Neural cell (in vitro differentiated cells): ENCODE data around the gene HHATL. TPM values are rescaled to one million over a fixed set of nuclear protein-coding genes. Genes with fewer than 3 reads are reported as not detected.

Source experiments
- H2AFZ ChIP-seq: fragments of 200-600, 300-800 bp; sonication (generic), shearing (Covaris generic); 2 replicates; pipeline ENCODE4 v1.6.0; 2014; ENCODE audit warnings: low read depth, mild to moderate bottlenecking, antibody characterized with exemption, low read length, moderate library complexity
- H3F3A ChIP-seq: fragments of 200-600 bp; shearing (Covaris generic); 2 replicates; pipeline ENCODE4 v1.6.1; 2016; ENCODE audit warnings: mild to moderate bottlenecking, moderate library complexity, mixed read lengths, antibody characterized with exemption, low read length; ENCODE audit not compliant: insufficient read depth, poor library complexity, severe bottlenecking
- H3K27ac ChIP-seq: fragments of 200-600, 300-800 bp; sonication (generic), shearing (Covaris generic); 2 replicates; pipeline ENCODE4 v1.5.1; 2014; ENCODE audit warnings: mild to moderate bottlenecking, low read length, moderate library complexity
- H3K27me3 ChIP-seq: fragments of 300-800, 200-600 bp; sonication (generic), shearing (Covaris generic); 2 replicates; pipeline ENCODE4 v1.6.0; 2014; ENCODE audit warnings: mild to moderate bottlenecking, low read depth, low read length, moderate library complexity; ENCODE audit not compliant: insufficient read depth
- H3K36me3 ChIP-seq: fragments of 300-800, 200-600 bp; sonication (generic), shearing (Covaris generic); 2 replicates; pipeline ENCODE4 v1.5.1; 2014; ENCODE audit warnings: mild to moderate bottlenecking, antibody characterized with exemption, low read length, moderate library complexity; ENCODE audit not compliant: insufficient read depth
- H3K4me2 ChIP-seq: fragments of 300-800, 200-600 bp; sonication (generic), shearing (Covaris generic); 2 replicates; pipeline ENCODE4 v1.6.0; 2014; ENCODE audit warnings: mild to moderate bottlenecking, low read length
- H3K4me3 ChIP-seq: fragments of 300-800, 200-600 bp; sonication (generic), shearing (Covaris generic); 2 replicates; pipeline ENCODE4 v1.5.1; 2014; ENCODE audit warnings: mild to moderate bottlenecking, low read length, moderate library complexity
- H3K79me2 ChIP-seq: fragments of 200-600 bp; shearing (Covaris generic); replicated peaks from 2 replicates; pipeline ENCODE4 v1.6.0; 2014; ENCODE audit warnings: mild to moderate bottlenecking, low read length, moderate library complexity; ENCODE audit not compliant: insufficient read depth
- H3K9ac ChIP-seq: fragments of 300-800, 200-600 bp; sonication (generic), shearing (Covaris generic); 2 replicates; pipeline ENCODE4 v1.6.1; 2016; ENCODE audit warnings: mild to moderate bottlenecking, low read length, mixed read lengths
- H3K9me2 ChIP-seq: fragments of 200-600 bp; shearing (Covaris generic); 2 replicates; pipeline ENCODE4 v1.6.1; 2016; ENCODE audit warnings: mild to moderate bottlenecking, low read length, mixed read lengths; ENCODE audit not compliant: insufficient read depth
- H3K9me3 ChIP-seq: fragments of 200-600, 300-800 bp; sonication (generic), shearing (Covaris generic); 2 replicates; pipeline ENCODE4 v1.6.1; 2016; ENCODE audit warnings: mild to moderate bottlenecking, mixed run types, low read length, moderate library complexity, mixed read lengths
- H4K20me1 ChIP-seq: fragments of 200-600 bp; shearing (Covaris generic); 2 replicates; pipeline ENCODE4 v1.6.1; 2016; ENCODE audit warnings: mild to moderate bottlenecking, mixed run types; ENCODE audit not compliant: insufficient read depth
- EP300 ChIP-seq: fragments of 450-650 bp; conservative IDR thresholded peaks from 2 replicates; pipeline ENCODE4 v1.6.1; 2014; ENCODE audit warnings: antibody characterized with exemption, mild to moderate bottlenecking, moderate library complexity; ENCODE audit not compliant: poor library complexity, severe bottlenecking
- EZH2 ChIP-seq: fragments of 200-600, 300-800 bp; shearing (Covaris generic), sonication (generic); IDR thresholded peaks from 2 replicates; pipeline ENCODE4 v1.6.1; 2014; ENCODE audit warnings: antibody characterized with exemption, low read length, borderline replicate concordance, mild to moderate bottlenecking; ENCODE audit not compliant: insufficient read depth, poor library complexity, severe bottlenecking
- MXI1 ChIP-seq: fragments of 450-650 bp; conservative IDR thresholded peaks from 2 replicates; pipeline ENCODE4 v1.6.1; 2014; ENCODE audit warnings: antibody characterized with exemption, mild to moderate bottlenecking; ENCODE audit not compliant: poor library complexity, severe bottlenecking
- POLR2AphosphoS5 ChIP-seq: IDR thresholded peaks from 2 replicates; pipeline ENCODE4 v1.6.1; 2012
- RAD21 ChIP-seq: fragments of 450-650 bp; conservative IDR thresholded peaks from 2 replicates; pipeline ENCODE4 v1.6.1; 2014; ENCODE audit warnings: antibody characterized with exemption, mild to moderate bottlenecking, moderate library complexity
- SMC3 ChIP-seq: fragments of 450-650 bp; conservative IDR thresholded peaks from 2 replicates; pipeline ENCODE4 v1.6.1; 2014; ENCODE audit warnings: antibody characterized with exemption, mild to moderate bottlenecking, moderate library complexity; ENCODE audit not compliant: poor library complexity
- TAF1 ChIP-seq: IDR thresholded peaks from 2 replicates; pipeline ENCODE4 v1.6.1; 2012; ENCODE audit warnings: low read depth
- polyA plus RNA-seq: library from polyadenylated mRNA; depleted of rRNA; stranded (reverse); fragments of >200 nt; gene quantifications from 2 replicates; pipeline ENCODE4 v1.2.3, GENCODE V29; 2014
- TF ChIP-seq, protein P1 (sequence below): IDR thresholded peaks from 2 replicates; pipeline ENCODE4 v1.6.1; 2012; ENCODE audit warnings: borderline replicate concordance
- TF ChIP-seq, protein P2 (sequence below): fragments of 450-650 bp; IDR thresholded peaks from 2 replicates; pipeline ENCODE4 v1.5.1; 2014; ENCODE audit warnings: antibody characterized with exemption, mild to moderate bottlenecking, moderate library complexity; ENCODE audit not compliant: poor library complexity, severe bottlenecking

The HHATL gene
- polyA plus RNA-seq, 1 donor from 2014 or later: not detected

DNA sequence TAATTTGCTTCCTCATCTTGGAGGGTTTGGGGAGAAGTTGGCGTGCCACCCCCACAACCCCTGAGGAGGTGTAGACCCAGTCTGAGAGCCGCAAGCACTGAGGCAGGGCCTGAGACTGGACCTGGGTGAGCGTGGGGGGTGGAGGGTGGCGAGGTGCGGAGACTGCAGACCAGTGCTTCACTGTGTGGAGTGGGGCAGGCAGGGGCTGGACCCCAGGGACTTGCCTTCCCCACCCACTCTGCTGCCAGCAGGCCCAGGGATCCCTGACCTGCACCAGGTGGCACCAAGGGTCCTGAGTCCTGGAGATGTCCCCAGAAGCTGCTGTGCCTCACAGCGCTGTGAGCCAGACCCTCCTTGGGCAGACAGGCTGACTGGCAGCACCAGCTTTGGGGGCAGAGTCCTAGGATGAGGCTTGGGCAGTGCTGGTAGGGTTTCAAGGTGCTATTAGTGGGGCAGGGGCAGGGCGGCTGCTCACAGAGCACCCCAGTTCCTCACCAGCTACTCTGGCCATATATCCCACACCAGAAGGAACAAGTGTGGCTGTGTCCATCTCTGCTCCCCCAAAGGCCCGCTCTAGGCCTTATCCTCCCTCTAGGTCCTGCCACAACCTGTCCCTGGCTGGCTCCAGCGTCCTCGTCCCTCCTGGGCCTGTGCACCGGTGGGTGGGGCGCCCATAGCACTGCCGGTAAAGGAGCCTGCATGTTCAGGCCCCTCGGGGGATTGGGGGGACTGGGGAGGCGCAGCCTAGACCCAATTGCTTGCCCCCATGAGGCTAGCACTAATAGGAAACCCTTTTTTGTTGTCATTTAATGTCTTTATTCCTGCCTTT is 37.3 kb downstream of the HHATL start:
- no peaks in the 10 kb centered on the region for H3K9me3 ChIP-seq
- H4K20me1 ChIP-seq: no peaks in the 10 kb centered on the region
- TF ChIP-seq, protein P1, sequence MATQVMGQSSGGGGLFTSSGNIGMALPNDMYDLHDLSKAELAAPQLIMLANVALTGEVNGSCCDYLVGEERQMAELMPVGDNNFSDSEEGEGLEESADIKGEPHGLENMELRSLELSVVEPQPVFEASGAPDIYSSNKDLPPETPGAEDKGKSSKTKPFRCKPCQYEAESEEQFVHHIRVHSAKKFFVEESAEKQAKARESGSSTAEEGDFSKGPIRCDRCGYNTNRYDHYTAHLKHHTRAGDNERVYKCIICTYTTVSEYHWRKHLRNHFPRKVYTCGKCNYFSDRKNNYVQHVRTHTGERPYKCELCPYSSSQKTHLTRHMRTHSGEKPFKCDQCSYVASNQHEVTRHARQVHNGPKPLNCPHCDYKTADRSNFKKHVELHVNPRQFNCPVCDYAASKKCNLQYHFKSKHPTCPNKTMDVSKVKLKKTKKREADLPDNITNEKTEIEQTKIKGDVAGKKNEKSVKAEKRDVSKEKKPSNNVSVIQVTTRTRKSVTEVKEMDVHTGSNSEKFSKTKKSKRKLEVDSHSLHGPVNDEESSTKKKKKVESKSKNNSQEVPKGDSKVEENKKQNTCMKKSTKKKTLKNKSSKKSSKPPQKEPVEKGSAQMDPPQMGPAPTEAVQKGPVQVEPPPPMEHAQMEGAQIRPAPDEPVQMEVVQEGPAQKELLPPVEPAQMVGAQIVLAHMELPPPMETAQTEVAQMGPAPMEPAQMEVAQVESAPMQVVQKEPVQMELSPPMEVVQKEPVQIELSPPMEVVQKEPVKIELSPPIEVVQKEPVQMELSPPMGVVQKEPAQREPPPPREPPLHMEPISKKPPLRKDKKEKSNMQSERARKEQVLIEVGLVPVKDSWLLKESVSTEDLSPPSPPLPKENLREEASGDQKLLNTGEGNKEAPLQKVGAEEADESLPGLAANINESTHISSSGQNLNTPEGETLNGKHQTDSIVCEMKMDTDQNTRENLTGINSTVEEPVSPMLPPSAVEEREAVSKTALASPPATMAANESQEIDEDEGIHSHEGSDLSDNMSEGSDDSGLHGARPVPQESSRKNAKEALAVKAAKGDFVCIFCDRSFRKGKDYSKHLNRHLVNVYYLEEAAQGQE: no peak
- TF ChIP-seq SMC3 (no peak), POLR2AphosphoS5 (no peak), EZH2 (no peak), EP300 (no peak)
- TF ChIP-seq, protein P2, sequence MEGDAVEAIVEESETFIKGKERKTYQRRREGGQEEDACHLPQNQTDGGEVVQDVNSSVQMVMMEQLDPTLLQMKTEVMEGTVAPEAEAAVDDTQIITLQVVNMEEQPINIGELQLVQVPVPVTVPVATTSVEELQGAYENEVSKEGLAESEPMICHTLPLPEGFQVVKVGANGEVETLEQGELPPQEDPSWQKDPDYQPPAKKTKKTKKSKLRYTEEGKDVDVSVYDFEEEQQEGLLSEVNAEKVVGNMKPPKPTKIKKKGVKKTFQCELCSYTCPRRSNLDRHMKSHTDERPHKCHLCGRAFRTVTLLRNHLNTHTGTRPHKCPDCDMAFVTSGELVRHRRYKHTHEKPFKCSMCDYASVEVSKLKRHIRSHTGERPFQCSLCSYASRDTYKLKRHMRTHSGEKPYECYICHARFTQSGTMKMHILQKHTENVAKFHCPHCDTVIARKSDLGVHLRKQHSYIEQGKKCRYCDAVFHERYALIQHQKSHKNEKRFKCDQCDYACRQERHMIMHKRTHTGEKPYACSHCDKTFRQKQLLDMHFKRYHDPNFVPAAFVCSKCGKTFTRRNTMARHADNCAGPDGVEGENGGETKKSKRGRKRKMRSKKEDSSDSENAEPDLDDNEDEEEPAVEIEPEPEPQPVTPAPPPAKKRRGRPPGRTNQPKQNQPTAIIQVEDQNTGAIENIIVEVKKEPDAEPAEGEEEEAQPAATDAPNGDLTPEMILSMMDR: no peak
- H3K79me2 ChIP-seq: no peaks in the 10 kb centered on the region
- no peaks in the 10 kb centered on the region for H3K36me3 ChIP-seq
- no peak overlapping the region for H3K27ac ChIP-seq
- no peak overlapping the region for H3K4me2 ChIP-seq
- no peak overlapping the region for H2AFZ ChIP-seq
- no peaks in the 10 kb centered on the region for H3K27me3 ChIP-seq
- no peak overlapping the region for H3K4me3 ChIP-seq
- no peak overlapping the region for H3K9ac ChIP-seq
- no peaks in the 10 kb centered on the region for H3K9me2 ChIP-seq
- H3F3A ChIP-seq: no peaks in the 10 kb centered on the region

DNA sequence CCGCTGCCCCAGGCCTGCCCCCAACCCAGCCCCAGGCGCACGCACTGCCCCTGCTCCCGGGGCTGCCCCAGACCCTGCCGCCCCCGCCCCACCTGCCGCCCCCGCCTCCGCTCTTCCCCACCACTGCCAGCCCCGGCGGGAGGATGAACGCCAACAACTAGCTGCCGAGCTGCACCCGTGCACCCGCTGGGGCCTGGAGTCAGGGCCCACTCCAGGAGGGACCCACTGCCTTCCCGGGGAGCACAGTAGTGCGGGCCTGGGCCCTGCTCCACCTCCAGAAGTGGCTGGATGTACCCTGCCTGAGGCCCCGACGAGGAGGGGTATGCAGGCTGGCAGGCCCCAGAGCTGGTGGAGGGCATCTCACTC is 38.2 kb downstream of the HHATL start:
- Histone ChIP-seq H2AFZ (no peak overlapping the region), H3K36me3 (no peaks in the 10 kb centered on the region), H4K20me1 (no peaks in the 10 kb centered on the region), H3K4me2 (no peak overlapping the region), H3K9ac (no peak overlapping the region), H3K9me3 (no peaks in the 10 kb centered on the region), H3K27ac (no peak overlapping the region), H3K4me3 (no peak overlapping the region), H3F3A (no peaks in the 10 kb centered on the region), H3K9me2 (no peaks in the 10 kb centered on the region), H3K27me3 (no peaks in the 10 kb centered on the region), H3K79me2 (no peaks in the 10 kb centered on the region)
- TF ChIP-seq EZH2 (no peak), TAF1 (no peak), POLR2AphosphoS5 (no peak), MXI1 (no peak), SMC3 (no peak), EP300 (no peak), RAD21 (no peak)
- TF ChIP-seq, protein P2: no peak
- TF ChIP-seq, protein P1: no peak
